Measurements from ENCODE around the gene ARMC8. TPM values are rescaled to one million over a fixed set of nuclear protein-coding genes. Genes with fewer than 3 reads are reported as not detected.
A peak's percentile ranks its signal among the peaks of the same experiment; 100 is the strongest.

The ARMC8 gene
- total RNA-seq, 2 donors from 2014 or later, result 29.8 to 103 TPM

DNA sequence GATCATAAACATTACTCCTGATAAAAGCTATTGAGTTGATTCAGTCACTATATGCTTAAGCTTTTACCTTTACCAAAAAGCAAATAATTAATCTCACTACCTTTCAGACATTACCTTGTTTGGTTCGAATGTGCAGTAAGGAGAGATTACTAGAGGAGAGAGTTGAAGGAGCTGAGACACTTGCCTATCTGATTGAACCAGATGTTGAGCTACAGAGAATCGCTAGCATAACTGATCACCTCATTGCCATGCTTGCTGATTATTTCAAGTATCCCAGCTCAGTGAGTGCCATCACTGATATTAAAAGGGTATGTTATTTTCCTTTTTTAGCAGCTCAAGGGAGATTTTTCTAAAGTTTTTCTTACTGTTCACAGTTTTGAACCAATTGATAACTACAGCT lies 54.6 kb downstream of the ARMC8 start:
- H3K4me1 ChIP-seq, result no peaks in the 10 kb centered on the region
- TF ChIP-seq POLR2A (IDR thresholded peaks at IDR 0.05) (no peak), CTCF (IDR thresholded peaks at IDR 0.05) (no peak)
- 81 to 83% methylated on average over 2 of the region's 2 CpGs for WGBS, 2 donors
- H3K4me3 ChIP-seq, result no peak overlapping the region
- DNase-seq, result no peak
- H3K27me3 ChIP-seq, result no peaks in the 10 kb centered on the region
- ATAC-seq, result no peak
- H3K27ac ChIP-seq, result no peak overlapping the region
- intact Hi-C loops (cut with DNase I), result no loop called here
- H3K36me3 ChIP-seq (replicated peaks in 1 of 2; ENCODE audit: insufficient read depth in 1 of 2, low read depth in 2 of 2), result peaks cover 0 to 8% of the 10 kb centered on the region in 2 donors
- H3K9me3 ChIP-seq, result no peaks in the 10 kb centered on the region

- no peak overlapping the region for H3K27ac ChIP-seq
- ATAC-seq, result no peak
- intact Hi-C loops (cut with DNase I), result no loop called here
- H3K36me3 ChIP-seq (replicated peaks in 1 of 2; ENCODE audit: insufficient read depth in 1 of 2, low read depth in 2 of 2), result peaks cover 0 to 11% of the 10 kb centered on the region in 2 donors
- no peaks in the 10 kb centered on the region for H3K9me3 ChIP-seq
- TF ChIP-seq POLR2A (IDR thresholded peaks at IDR 0.05), result no peak
- no peak for TF ChIP-seq CTCF (IDR thresholded peaks at IDR 0.05)
- no peaks in the 10 kb centered on the region for H3K27me3 ChIP-seq
- no peak overlapping the region for H3K4me3 ChIP-seq
- DNase-seq, result no peak
- WGBS, 2 donors, result 97% methylated on average over 1 of the region's 1 CpG
- H3K4me1 ChIP-seq, result no peaks in the 10 kb centered on the region
These were observed 55.4 kb downstream of the ARMC8 start for GRCh38 chr3:138242466-138242865.

GRCh38 chr3:138245026-138245425 lies 57.9 kb downstream of the ARMC8 start:
- no peaks in the 10 kb centered on the region for H3K4me1 ChIP-seq
- 90 to 92% methylated on average over 9 of the region's 9 CpGs for WGBS, 2 donors
- H3K4me3 ChIP-seq, result no peak overlapping the region
- intact Hi-C loops (cut with DNase I), result no loop called here
- TF ChIP-seq CTCF (IDR thresholded peaks at IDR 0.05), result no peak
- no peak for TF ChIP-seq POLR2A (IDR thresholded peaks at IDR 0.05)
- no peaks in the 10 kb centered on the region for H3K27me3 ChIP-seq
- no peaks in the 10 kb centered on the region for H3K9me3 ChIP-seq
- peaks cover 0 to 7% of the 10 kb centered on the region in 2 donors for H3K36me3 ChIP-seq (replicated peaks in 1 of 2; ENCODE audit: insufficient read depth in 1 of 2, low read depth in 2 of 2)
- ATAC-seq (no peak), DNase-seq (no peak)
- no peak overlapping the region for H3K27ac ChIP-seq

DNA sequence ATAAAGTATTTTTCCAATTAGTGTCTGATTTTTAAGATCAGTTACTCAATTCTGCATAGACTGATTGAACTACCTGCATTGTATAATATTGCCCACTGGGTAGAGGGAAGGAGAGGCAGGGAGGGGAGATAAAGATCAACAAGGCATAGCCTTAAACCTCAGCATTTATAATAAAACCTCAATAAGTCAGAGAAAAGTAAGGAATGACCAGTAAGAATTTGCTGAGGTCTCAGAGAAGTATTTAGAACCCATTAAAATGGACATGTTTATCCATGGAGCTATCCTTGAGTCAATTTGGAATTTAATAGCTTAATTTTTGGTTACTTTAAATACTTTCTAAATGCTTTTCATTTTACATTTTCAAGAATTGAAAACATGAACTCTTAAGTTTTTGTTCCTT lies 62.5 kb downstream of the ARMC8 start:
- H3K4me1 ChIP-seq, result peaks cover 2% of the 10 kb centered on the region
- TF ChIP-seq POLR2A (IDR thresholded peaks at IDR 0.05) (no peak), CTCF (IDR thresholded peaks at IDR 0.05) (no peak)
- no peak overlapping the region for H3K4me3 ChIP-seq
- H3K27ac ChIP-seq, result no peak overlapping the region
- DNase-seq (no peak), ATAC-seq (no peak)
- H3K9me3 ChIP-seq, result no peaks in the 10 kb centered on the region
- H3K36me3 ChIP-seq (replicated peaks in 1 of 2; ENCODE audit: insufficient read depth in 1 of 2, low read depth in 2 of 2), result peaks cover 0 to 7% of the 10 kb centered on the region in 2 donors
- intact Hi-C loops (cut with DNase I), result no loop called here
- H3K27me3 ChIP-seq, result no peaks in the 10 kb centered on the region

GRCh38 chr3:138253609-138254008 lies 66.5 kb downstream of the ARMC8 start:
- ATAC-seq, result no peak
- no peaks in the 10 kb centered on the region for H3K36me3 ChIP-seq (replicated peaks in 1 of 2; ENCODE audit: insufficient read depth in 1 of 2, low read depth in 2 of 2)
- H3K27me3 ChIP-seq, result no peaks in the 10 kb centered on the region
- H3K27ac ChIP-seq, result peak overlapping the region in 2 of 4 donors; percentile 33 to 44
- WGBS, 2 donors, result 89 to 94% methylated on average over 1 of the region's 1 CpG
- H3K9me3 ChIP-seq, result no peaks in the 10 kb centered on the region
- TF ChIP-seq CTCF (IDR thresholded peaks at IDR 0.05), result no peak
- no peak for TF ChIP-seq POLR2A (IDR thresholded peaks at IDR 0.05)
- peaks cover 5% of the 10 kb centered on the region for H3K4me1 ChIP-seq
- intact Hi-C loops (cut with DNase I), result no loop called here
- H3K4me3 ChIP-seq, result no peak overlapping the region
- no peak for DNase-seq

Measured in body of pancreas (tissue), 4 donors.